ENCODE data around the gene NEURL3.
"Not testable (repeated sequence)": the region's sequence is repeated elsewhere in the genome, so short reads cannot be mapped to it uniquely, and the experiment has no call there.

The NEURL3 gene

DNA sequence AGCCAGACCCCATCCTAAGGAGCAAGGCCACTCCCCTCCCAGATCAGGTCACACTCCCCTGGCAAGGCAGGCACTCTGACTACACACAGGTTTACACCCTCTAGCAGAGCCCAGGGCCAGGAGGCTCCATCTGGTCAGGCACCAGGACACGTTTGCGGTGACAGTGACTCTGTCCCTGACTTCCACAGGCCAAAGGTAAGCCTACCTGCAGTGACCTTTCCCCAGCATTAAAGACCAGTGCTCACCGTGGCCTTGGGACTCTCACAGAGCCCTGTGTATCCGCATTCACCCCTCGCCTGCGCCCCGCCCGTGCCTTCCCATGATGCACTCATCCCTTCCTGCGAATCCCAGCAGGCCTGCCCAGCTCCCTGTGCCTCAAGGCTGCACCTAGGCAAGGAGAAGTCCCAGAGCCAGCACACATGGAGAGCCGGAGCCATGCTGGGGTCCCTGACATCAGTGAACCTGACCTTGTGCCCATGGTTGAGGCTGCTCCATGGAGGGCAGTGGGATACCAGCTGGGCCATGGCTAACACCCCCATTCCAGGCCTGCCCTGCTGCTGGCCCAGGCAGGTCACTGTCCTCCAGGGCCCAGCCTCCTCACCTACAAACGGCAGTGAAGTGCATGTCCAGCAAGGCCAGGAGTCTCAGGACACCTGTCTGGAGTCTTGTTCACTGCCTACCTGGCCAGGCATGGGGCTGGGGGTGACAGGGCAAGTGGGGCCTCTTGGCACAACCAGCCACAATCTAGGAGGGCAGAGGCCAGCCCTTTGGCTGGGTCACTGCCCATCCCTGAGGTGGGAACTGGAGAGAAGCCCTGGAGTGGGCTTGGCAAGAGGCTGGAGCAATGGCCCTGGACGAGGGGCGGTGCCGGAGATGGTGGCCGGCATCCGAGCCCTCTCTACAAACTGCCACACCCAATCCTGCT is 3.0 kb downstream of the NEURL3 start:
- 88% methylated on average over 16 of the region's 16 CpGs for WGBS
- no peaks in the 10 kb centered on the region for H3K4me1 ChIP-seq (ENCODE audit: insufficient read depth, low read length)
- H3K9ac ChIP-seq (ENCODE audit: low read depth, low read length), result no peak overlapping the region
- H3K36me3 ChIP-seq (ENCODE audit: insufficient read depth, low read length), result no peaks in the 10 kb centered on the region
- H3K9me3 ChIP-seq (ENCODE audit: insufficient read depth, low read depth, low read length), result no peaks in the 10 kb centered on the region
- H3K4me3 ChIP-seq (ENCODE audit: low read length), result no peak overlapping the region
- H3K27me3 ChIP-seq (ENCODE audit: insufficient read depth, low read length), result no peaks in the 10 kb centered on the region
- no peak overlapping the region for H3K27ac ChIP-seq (ENCODE audit: low read depth, low read length)

GRCh38 chr2:96501471-96501874 is 3.7 kb downstream of the NEURL3 start:
- H3K27ac ChIP-seq (ENCODE audit: low read depth, low read length), result no peak overlapping the region

DNA sequence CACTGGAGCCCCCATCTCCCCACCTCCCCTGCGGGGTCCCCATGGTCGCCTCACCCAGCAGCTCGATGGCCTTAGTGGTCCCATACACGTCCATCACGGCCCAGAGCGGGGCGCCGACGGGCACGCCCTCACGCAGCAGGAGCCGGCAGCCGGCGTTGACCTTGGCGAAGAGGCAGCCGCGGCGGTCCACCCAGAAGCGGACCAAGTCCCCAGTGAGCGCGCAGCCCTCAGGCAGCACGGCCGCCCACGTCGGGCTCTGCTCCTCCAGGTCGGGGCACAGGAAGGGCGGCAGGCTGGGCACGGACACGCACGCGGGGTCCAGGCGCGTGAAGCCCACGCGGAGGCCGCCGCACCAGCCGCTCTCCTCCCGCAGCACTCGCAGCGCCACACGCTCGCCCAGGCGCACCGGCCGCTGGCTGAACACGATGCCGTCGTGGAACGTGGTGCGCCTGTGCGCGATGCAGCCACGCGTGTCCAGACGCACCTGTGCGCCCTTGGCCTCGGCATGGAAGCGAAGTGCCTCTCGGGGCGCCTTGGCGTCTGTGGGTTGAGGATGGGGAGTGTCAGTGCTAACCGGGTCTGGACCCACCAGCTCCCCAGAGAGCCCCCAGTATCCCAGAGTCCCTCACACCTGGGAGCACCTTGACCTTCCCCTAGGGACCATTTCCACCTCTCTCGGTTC is 4.6 kb downstream of the NEURL3 start:
- Histone ChIP-seq H3K9me3 (ENCODE audit: insufficient read depth, low read depth, low read length) (0 out of 2 replicates have a peak, but pooled peaks cover 2% of the 10 kb centered on the region), H3K9ac (ENCODE audit: low read depth, low read length) (no peak overlapping the region), H3K4me1 (ENCODE audit: insufficient read depth, low read length) (no peaks in the 10 kb centered on the region), H3K27ac (ENCODE audit: low read depth, low read length) (no peak overlapping the region), H3K27me3 (ENCODE audit: insufficient read depth, low read length) (no peaks in the 10 kb centered on the region), H3K4me3 (ENCODE audit: low read length) (no peak overlapping the region), H3K36me3 (ENCODE audit: insufficient read depth, low read length) (no peaks in the 10 kb centered on the region)
- 97% methylated on average over 64 of the region's 64 CpGs for WGBS

More at GRCh38 chr2:96501471-96501874, 3.7 kb downstream of the NEURL3 start:
- no peak overlapping the region for H3K9ac ChIP-seq (ENCODE audit: low read depth, low read length)
- WGBS, result 50% methylated on average over 1 of the region's 2 CpGs
- H3K4me3 ChIP-seq (ENCODE audit: low read length), result no peak overlapping the region
- H3K27me3 ChIP-seq (ENCODE audit: insufficient read depth, low read length), result no peaks in the 10 kb centered on the region
- no peaks in the 10 kb centered on the region for H3K4me1 ChIP-seq (ENCODE audit: insufficient read depth, low read length)
- H3K36me3 ChIP-seq (ENCODE audit: insufficient read depth, low read length), result no peaks in the 10 kb centered on the region
- no peaks in the 10 kb centered on the region for H3K9me3 ChIP-seq (ENCODE audit: insufficient read depth, low read depth, low read length)

DNA sequence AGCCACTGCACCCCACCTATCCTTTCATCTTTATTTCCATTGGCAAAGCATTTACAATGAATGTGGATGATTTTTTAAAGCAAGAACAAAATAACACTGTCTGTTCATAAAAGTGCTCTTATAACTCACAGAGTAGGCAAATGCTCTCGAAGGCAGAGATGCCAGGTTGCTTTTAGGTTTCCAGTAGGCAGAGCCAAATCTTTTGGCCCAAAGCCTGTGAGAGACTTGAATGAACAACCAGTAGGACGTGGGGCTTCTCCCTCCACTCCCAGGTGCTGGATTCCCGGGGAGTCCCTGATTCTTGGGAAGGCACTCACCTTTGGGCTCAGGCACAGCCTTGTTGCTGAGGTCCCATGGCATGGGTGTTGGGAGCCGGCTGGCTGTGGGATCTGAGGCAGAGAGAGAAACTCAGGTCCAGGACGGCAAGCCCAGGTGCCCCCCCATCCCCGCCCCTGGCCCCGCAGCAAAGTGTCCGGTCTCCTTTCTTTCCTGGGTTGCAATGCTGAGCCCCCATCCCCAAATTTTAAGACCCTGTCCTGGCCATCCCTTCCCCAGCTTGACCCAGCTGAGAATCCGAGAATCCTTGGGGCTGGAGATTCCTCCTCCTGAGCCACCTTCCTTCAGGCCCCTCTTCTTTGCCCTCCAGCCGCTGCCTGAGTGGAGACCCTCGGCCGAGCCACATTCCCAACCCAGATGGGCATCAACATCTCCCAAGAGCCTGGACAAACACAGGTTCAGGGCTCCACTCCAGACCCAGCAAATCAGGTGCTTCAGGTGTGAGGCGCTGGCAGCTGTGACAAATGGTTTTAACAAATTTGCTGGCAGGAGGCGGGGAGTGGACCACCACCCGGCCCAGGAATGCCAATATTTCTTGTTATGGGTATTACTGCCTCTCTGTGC is 5.8 kb downstream of the NEURL3 start:
- H3K27me3 ChIP-seq (ENCODE audit: insufficient read depth, low read length), result no peaks in the 10 kb centered on the region
- WGBS, result 91% methylated on average over 15 of the region's 15 CpGs

GRCh38 chr2:96498611-96499010 is 6.5 kb downstream of the NEURL3 start:
- not testable (repeated sequence) for H3K36me3 ChIP-seq (ENCODE audit: insufficient read depth, low read length); H3K9ac ChIP-seq (ENCODE audit: low read depth, low read length); H3K9me3 ChIP-seq (ENCODE audit: insufficient read depth, low read depth, low read length); H3K27me3 ChIP-seq (ENCODE audit: insufficient read depth, low read length); H3K27ac ChIP-seq (ENCODE audit: low read depth, low read length); H3K4me3 ChIP-seq (ENCODE audit: low read length); H3K4me1 ChIP-seq (ENCODE audit: insufficient read depth, low read length)
- 81% methylated on average over 5 of the region's 6 CpGs for WGBS

More for the DNA sequence above, 5.8 kb downstream of the NEURL3 start:
- H3K4me1 ChIP-seq (ENCODE audit: insufficient read depth, low read length), result no peaks in the 10 kb centered on the region
- H3K9ac ChIP-seq (ENCODE audit: low read depth, low read length), result no peak overlapping the region
- no peak overlapping the region for H3K27ac ChIP-seq (ENCODE audit: low read depth, low read length)
- 0 out of 2 replicates have a peak, but pooled peaks cover 4% of the 10 kb centered on the region for H3K9me3 ChIP-seq (ENCODE audit: insufficient read depth, low read depth, low read length)
- no peak overlapping the region for H3K4me3 ChIP-seq (ENCODE audit: low read length)
- no peaks in the 10 kb centered on the region for H3K36me3 ChIP-seq (ENCODE audit: insufficient read depth, low read length)

DNA sequence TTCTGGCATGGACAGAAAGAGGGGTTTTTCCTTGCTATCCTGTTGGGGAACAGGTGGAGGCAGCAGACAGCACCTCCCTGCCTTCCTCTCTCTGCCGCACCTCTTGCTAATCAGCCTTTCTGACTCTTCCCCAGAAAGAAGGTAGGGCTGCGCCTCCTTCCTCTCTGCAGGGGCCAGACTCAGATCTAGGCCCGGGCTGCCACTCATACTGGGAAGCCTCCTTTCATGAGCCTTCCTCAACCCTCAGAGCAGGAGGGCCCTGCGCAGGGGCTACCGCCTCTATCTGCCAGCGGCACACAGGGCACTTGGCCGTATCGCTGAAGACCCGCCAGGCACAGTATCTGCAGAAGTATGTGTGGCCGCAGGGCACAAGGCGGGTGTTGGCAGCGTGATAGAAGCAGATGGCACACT is 7.1 kb downstream of the NEURL3 start:
- WGBS, result 79% methylated on average over 12 of the region's 12 CpGs

GRCh38 chr2:96495982-96496629 is 9.1 kb downstream of the NEURL3 start:
- no peak overlapping the region for H3K27ac ChIP-seq (ENCODE audit: low read depth, low read length)
- H3K4me1 ChIP-seq (ENCODE audit: insufficient read depth, low read length), result no peaks in the 10 kb centered on the region
- no peaks in the 10 kb centered on the region for H3K36me3 ChIP-seq (ENCODE audit: insufficient read depth, low read length)
- peaks cover 7% of the 10 kb centered on the region; the same call in 1 of the 2 replicates for H3K9me3 ChIP-seq (ENCODE audit: insufficient read depth, low read depth, low read length)
- no peak overlapping the region for H3K4me3 ChIP-seq (ENCODE audit: low read length)
- 93% methylated on average over 6 of the region's 6 CpGs for WGBS
- H3K9ac ChIP-seq (ENCODE audit: low read depth, low read length), result no peak overlapping the region
- H3K27me3 ChIP-seq (ENCODE audit: insufficient read depth, low read length), result no peaks in the 10 kb centered on the region

More for the DNA sequence above, 7.1 kb downstream of the NEURL3 start:
- no peaks in the 10 kb centered on the region for H3K4me1 ChIP-seq (ENCODE audit: insufficient read depth, low read length)
- H3K4me3 ChIP-seq (ENCODE audit: low read length), result no peak overlapping the region
- H3K27ac ChIP-seq (ENCODE audit: low read depth, low read length), result no peak overlapping the region
- H3K36me3 ChIP-seq (ENCODE audit: insufficient read depth, low read length), result no peaks in the 10 kb centered on the region
- H3K9ac ChIP-seq (ENCODE audit: low read depth, low read length), result no peak overlapping the region
- no peaks in the 10 kb centered on the region for H3K27me3 ChIP-seq (ENCODE audit: insufficient read depth, low read length)
- peaks cover 7% of the 10 kb centered on the region; the same call in 1 of the 2 replicates for H3K9me3 ChIP-seq (ENCODE audit: insufficient read depth, low read depth, low read length)

- H3K36me3 ChIP-seq (ENCODE audit: insufficient read depth, low read length), result no peaks in the 10 kb centered on the region
- peaks cover 7% of the 10 kb centered on the region; the same call in 1 of the 2 replicates for H3K9me3 ChIP-seq (ENCODE audit: insufficient read depth, low read depth, low read length)
- 97% methylated on average over 1 of the region's 1 CpG for WGBS
- H3K4me1 ChIP-seq (ENCODE audit: insufficient read depth, low read length), result no peaks in the 10 kb centered on the region
- no peak overlapping the region for H3K4me3 ChIP-seq (ENCODE audit: low read length)
- no peak overlapping the region for H3K9ac ChIP-seq (ENCODE audit: low read depth, low read length)
- H3K27ac ChIP-seq (ENCODE audit: low read depth, low read length), result no peak overlapping the region
- H3K27me3 ChIP-seq (ENCODE audit: insufficient read depth, low read length), result no peaks in the 10 kb centered on the region
These were observed 11.0 kb downstream of the NEURL3 start for GRCh38 chr2:96494188-96494587.

DNA sequence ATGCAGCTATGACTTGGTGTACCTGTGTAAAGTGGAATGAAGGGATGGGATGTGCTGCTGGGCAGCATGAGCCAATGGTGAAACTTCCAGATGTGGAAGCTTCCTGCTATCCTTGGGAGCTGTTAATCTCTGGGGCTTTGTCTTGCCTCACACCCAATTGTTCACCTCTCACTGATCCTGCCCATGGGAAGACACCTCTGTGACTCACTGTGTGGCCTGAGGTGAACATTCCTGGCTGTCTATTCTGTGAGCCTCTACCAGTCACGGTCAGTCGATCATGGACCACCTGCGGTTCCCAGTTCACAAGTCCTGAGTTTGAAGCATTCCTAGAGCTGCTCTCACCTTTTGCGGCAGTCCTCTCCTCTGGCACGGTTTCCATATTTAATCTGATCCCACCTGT is 12.1 kb downstream of the NEURL3 start:
- Histone ChIP-seq H3K36me3 (ENCODE audit: insufficient read depth, low read length) (no peaks in the 10 kb centered on the region), H3K9ac (ENCODE audit: low read depth, low read length) (no peak overlapping the region), H3K9me3 (ENCODE audit: insufficient read depth, low read depth, low read length) (peaks cover 7% of the 10 kb centered on the region; the same call in 1 of the 2 replicates), H3K4me3 (ENCODE audit: low read length) (no peak overlapping the region), H3K4me1 (ENCODE audit: insufficient read depth, low read length) (no peaks in the 10 kb centered on the region), H3K27me3 (ENCODE audit: insufficient read depth, low read length) (no peaks in the 10 kb centered on the region), H3K27ac (ENCODE audit: low read depth, low read length) (no peak overlapping the region)
- WGBS, result 48% methylated on average over 5 of the region's 5 CpGs

DNA sequence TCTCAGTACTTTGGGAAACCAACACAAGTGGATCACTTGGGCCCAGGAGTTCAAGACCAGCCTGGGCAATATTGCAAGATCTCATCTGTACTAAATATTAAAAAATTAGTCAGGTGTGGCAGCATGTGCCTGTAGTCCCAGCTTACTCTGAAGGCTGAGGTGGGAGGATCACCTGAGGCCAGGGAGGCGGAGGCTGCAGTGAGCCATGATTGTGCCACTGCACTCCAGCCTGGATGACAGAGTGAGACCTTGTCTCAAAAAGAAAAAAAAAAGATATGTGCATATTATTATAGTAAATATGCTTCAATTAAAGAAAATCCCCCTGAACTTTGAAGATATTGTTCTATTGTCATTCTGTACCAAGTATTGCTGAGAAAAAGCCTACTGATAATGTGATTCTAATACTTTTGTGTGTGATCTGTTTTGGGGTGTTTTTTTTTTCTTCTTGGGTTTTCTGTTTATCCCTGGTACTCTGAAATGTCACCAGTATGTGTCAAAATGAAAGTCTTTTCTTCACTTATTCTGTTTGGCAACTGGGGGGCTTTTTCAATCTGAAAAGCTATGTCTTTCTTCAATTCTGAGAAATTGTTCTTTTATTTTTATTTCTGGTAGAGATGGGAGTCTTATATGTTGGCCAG is 13.2 kb downstream of the NEURL3 start:
- Histone ChIP-seq H3K27me3 (ENCODE audit: insufficient read depth, low read length) (no peaks in the 10 kb centered on the region), H3K4me1 (ENCODE audit: insufficient read depth, low read length) (no peaks in the 10 kb centered on the region), H3K27ac (ENCODE audit: low read depth, low read length) (no peak overlapping the region), H3K4me3 (ENCODE audit: low read length) (no peak overlapping the region), H3K9me3 (ENCODE audit: insufficient read depth, low read depth, low read length) (peaks cover 7% of the 10 kb centered on the region; the same call in 1 of the 2 replicates), H3K9ac (ENCODE audit: low read depth, low read length) (no peak overlapping the region), H3K36me3 (ENCODE audit: insufficient read depth, low read length) (no peaks in the 10 kb centered on the region)
- WGBS, result 93% methylated on average over 1 of the region's 1 CpG

Measured in HUES64 (cell line).